GM12875 (cell line): ENCODE measurements around the gene TTC24.
"Not testable (repeated sequence)": the region's sequence is repeated elsewhere in the genome, so short reads cannot be mapped to it uniquely, and the experiment has no call there.

Source experiments
- H3K4me3 ChIP-seq: one replicate; pipeline ENCODE4 v1.5.1; 2011; ENCODE audit warnings: low read depth, low read length, control low read depth
- TF ChIP-seq, protein P1 (sequence below): IDR thresholded peaks from 2 replicates; pipeline ENCODE4 v1.5.1; 2011; ENCODE audit warnings: low read depth, mild to moderate bottlenecking, control low read depth, inconsistent platforms, low read length, moderate library complexity, borderline replicate concordance; ENCODE audit not compliant: insufficient read depth

The TTC24 gene

DNA sequence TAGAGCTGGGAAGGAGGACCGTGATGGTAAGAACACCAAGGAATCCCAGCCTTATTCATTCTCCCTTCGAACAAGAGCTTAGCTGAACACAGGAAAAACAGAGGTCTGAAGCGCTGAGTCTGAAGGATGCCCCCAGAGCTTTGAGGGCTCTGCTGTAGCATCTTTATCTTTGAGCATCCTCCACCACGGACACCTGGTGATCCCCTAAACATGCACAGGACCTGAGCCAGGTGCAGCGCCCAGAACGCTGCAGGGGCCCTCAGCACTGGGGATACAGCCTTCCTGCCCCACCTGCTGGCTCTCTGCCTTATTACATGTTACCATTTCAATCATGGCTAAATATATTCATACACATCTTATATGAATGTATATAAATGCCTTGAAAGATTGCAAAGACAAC, 29.5 kb downstream of the TTC24 start:
- H3K4me3 ChIP-seq: no peak overlapping the region
- TF ChIP-seq, protein P1, sequence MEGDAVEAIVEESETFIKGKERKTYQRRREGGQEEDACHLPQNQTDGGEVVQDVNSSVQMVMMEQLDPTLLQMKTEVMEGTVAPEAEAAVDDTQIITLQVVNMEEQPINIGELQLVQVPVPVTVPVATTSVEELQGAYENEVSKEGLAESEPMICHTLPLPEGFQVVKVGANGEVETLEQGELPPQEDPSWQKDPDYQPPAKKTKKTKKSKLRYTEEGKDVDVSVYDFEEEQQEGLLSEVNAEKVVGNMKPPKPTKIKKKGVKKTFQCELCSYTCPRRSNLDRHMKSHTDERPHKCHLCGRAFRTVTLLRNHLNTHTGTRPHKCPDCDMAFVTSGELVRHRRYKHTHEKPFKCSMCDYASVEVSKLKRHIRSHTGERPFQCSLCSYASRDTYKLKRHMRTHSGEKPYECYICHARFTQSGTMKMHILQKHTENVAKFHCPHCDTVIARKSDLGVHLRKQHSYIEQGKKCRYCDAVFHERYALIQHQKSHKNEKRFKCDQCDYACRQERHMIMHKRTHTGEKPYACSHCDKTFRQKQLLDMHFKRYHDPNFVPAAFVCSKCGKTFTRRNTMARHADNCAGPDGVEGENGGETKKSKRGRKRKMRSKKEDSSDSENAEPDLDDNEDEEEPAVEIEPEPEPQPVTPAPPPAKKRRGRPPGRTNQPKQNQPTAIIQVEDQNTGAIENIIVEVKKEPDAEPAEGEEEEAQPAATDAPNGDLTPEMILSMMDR: peak; percentile 65

DNA sequence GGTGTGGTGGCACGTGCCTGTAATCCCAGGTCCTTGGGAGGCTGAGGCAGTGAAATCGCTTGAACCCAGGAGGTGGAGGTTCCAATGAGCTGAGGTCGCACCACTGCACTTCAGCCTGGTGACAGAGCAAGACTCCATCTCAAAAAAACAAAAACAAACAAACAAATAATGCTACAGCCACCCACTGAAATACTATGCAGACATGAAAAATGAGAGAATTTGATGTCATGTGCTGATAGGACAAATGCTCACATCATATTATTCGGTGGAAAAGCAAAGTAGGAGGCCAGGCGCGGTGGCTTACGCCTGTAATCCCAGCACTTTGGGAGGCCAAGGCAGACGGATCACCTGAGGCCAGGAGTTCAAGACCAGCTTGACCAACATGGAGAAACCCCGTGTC, 30.5 kb downstream of the TTC24 start:
- H3K4me3 ChIP-seq: not testable (repeated sequence)

DNA sequence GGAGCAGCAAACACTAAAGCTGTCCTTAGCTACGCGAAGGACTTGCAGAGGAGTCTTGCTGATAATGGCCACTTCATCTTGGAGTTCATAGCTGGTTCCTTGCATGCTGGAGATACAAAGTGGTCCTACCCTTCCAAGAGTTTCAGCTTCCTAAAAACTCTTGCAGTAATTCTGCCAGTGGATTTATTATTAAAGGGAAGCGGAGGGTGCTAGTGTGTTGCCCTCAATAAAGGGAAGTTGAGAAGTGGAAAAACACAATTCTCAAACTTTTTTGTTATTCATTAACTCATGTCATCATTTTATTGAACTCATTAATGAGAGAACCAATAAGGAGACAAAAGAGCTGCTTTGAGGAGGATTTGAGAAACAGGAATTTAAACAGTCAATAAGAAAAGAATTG, 33.1 kb downstream of the TTC24 start:
- TF ChIP-seq, protein P1: no peak
- no peak overlapping the region for H3K4me3 ChIP-seq

DNA sequence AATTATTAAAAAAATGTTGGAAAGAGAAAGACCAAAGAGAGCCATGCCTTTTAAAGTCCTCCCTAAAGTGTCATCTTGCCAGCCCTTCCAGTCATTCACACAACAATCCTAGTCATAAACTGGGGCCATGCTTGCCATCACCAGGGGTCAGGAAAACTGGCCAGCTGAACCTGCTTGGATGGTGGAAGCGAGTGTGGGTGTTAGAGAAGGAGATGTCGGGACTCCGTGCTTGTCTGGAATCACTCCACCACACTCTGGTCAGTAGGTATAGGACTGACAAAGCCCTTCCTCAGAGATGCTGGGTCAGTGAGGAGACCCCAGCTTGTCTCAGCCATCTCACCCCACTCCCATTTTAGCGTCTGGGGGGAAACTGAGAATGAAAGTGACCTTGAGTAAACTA, 36.4 kb downstream of the TTC24 start:
- TF ChIP-seq, protein P1: no peak
- H3K4me3 ChIP-seq: no peak overlapping the region

DNA sequence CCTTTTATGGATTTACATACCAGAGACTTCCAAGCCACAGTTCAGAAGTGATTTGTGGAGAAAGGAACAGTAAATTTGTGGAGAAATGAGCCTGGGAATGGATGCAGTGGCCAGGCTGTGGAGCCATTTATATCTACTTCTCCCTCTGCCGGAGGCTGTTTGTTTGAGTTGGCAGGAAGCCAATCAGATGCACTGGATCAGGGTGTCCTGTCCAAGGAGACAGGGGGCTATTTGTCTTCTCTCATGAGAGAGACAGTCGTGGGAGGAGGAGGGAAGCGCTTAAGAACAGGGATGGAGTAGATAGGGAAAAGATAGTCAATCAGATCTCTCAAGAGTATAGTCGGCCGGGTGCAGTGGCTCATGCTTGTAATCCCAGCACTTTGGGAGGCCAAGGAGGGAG, 36.9 kb downstream of the TTC24 start:
- no peak overlapping the region for H3K4me3 ChIP-seq
- TF ChIP-seq, protein P1: no peak

DNA sequence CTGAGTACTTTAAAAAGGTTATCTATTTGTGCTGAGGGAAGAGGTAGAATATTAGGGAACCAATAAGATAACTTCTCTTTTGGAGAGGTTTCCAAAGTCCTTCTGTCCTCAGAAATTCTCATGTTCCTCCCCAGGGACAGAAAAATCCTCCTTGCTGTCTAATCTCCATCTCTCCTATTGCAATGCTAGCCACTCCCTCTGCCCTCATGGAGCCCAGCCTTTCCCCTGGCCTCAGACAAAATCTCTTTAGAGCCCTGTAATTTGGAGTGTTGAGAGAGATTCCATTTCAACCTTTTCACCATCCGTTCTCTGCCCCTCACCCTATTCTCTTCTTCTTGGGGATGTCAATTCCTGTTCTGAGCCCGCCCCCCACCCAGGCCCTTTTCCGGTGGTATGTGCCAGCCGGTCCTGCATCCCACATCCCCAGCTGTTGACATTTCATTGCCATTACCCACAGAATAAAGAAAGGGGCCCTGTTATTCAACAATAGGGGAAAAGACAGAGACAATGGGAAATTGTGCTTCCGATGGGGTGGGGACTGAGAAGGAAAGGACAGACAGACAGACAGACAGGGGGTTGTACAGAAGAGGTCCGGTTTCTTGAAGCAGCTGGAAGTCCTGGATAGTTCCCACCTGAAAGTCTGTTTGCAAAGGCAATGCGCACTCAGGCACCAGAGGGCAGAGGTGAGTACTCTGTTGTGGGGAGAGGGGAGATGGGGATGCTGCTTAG, 39.5 kb downstream of the TTC24 start, which contains the start of gene HAPLN2:
TSS of gene HAPLN2 (plus strand) at position 563 of the 729 bp plus-strand sequence. CDS start 4,076 bp downstream, outside the sequence.
- TF ChIP-seq, protein P1: peak; percentile 56; the same call in 1 of the 2 replicates

DNA sequence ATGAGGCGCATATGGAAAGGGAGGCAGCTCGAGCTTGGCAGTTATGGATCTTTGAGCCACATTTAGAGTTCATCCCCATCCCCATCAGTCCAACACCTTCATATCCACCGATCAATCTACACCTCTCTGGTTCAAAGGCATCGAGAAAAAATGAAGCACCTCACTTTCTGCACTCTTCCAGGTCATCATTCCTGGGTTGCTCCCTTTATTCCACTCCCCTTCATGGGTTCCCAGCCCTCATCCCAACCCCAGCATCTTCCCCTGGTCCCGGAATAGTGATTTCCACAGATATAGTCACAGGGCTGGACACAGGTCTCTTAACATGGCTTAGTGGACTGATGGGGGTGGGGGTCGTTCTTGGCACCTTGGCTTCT, 40.0 kb downstream of the TTC24 start:
- H3K4me3 ChIP-seq: no peak overlapping the region
- TF ChIP-seq, protein P1: no peak

More for the DNA sequence above, 39.5 kb downstream of the TTC24 start, which contains the start of gene HAPLN2:
- no peak within 1 kb of the TSS for H3K4me3 ChIP-seq
